CD4-positive, alpha-beta T cell treated with Interleukin-4 for 4 hours (primary cell): ENCODE data around the gene GABRG3.
"Not testable (repeated sequence)": the region's sequence is repeated elsewhere in the genome, so short reads cannot be mapped to it uniquely, and the experiment has no call there.

ENCODE experiments used
- DNase-seq: peaks from one replicate; pipeline ENCODE4 v3.0.0-alpha.2; 2020

GABRG3 gene

DNA sequence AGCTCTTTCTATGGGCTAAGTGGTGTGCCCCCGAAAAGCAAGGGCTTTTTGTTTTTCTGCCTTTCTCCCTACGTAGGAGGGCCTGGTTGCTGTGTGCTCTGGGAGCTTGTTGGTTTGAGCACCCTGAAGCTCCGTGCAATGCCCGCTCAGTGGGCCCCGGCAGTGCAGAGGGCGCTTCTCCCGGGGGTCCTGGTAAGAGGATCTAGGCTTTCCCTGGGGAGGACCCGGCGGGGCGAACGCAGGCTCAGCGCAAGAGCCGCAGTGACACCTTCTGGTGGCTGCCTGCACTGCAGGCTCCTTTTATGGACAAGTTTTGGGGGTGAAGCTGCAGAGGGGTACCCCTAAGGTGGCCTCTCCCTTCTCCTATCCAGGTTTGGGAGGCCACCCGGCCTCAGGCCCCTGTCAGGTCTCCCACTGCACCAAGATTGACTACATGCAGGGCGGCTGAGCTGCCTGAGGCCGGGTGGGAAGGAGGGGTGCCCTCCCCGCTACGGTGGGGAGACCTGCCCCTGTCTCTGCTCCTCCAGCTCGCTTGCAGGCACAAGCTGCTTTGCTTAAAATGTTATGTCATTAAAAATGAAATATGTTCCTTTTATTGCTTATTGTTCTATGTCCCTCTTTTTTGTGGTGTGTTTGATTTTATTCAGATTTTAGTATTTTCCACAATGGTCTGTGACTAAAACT lies 387.9 kb downstream of the GABRG3 start:
- no peak for DNase-seq

DNA sequence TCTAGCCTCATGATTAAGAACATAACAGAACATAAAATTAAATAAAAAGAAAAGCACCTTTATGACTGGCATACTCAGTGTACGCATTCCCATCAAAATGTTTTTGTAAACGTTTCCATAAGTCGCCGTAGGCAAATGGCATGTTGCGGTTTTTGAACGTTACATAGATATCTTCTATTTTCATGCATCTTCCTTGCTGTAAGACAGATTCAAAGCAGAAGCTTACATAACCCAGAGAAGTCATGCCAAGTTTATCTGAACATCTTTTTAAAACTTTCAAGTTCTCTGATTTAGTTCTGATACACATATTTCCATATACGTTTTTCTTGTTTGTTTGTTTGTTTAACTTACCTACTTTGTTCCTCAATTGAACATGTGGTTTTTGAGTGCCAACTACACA lies 388.6 kb downstream of the GABRG3 start:
- no peak for DNase-seq

DNA sequence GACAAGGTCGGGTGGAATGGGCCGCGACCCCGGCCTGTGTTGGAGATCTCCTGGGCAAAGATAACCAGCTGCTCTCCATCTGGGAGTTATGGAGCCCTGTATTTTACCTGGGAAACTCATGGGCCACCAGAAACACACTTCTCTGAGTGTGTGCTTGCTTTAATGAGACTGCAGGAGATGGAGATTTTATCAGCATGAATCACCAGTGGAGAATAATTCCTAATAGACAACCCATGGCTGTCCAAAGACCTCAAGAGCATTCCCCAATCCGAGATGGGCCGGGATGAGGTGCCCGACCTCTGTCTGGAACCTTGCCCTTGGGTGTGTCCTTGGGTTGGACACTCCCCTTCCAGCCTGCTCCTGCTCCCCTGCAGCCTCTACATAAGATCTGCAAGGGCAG lies 389.3 kb downstream of the GABRG3 start:
- DNase-seq: no peak

DNA sequence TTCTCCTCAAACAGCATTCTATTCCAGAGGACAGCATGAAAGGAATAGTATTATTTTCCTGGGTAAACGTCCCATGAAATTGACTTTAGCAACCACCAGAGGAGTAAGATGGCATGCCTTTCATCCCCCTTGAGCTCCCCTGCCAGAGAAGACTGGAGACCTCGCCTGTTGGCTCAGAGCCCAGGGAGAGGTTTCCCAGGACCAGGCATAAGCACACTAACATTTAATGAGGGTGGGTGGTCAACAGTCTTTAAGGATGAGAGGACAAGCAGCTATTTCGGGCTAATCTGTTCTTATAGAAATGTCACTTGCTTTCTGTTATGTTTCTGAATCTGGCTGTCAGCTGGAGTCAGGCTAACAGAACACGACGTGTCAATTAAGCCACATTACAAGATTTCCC lies 390.5 kb downstream of the GABRG3 start:
- no peak for DNase-seq

DNA sequence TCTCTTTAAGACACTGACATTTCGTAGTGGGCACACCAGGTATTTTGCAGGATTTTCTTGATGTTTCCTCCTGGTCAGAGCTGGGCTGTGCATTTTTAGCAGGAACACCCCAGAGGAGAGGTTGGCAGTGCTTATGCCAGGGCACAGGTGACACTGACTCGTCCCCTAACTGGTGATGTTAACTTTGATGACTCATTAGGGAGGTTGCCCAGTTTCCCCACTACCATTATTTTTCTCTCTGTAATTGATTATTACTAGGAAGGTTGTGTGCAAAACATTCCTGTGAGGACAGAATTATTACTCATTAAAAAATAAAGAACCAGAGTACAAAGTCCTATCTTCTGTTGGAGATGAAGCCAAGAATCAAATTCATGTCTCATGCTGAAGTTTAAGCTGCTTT lies 394.5 kb downstream of the GABRG3 start:
- no peak for DNase-seq

DNA sequence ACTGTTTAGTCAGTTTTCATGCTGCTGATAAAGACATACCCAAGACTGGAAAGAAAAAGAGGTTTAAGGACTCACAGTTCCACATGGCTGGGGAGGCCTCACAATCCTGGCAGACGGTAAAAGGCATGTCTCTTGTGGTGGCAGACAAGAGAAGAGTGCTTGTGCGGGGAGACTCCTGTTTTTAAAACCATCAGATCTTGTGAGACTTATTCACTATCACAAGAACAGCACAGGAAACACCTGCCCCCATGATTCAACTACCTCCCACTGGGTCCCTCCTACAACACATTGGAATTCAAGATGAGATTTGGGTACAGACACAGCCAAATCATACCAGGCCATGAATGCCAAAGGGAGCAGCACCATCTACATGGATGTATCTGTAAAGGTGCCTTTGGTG lies 406.4 kb downstream of the GABRG3 start:
- DNase-seq: not testable (repeated sequence)

DNA sequence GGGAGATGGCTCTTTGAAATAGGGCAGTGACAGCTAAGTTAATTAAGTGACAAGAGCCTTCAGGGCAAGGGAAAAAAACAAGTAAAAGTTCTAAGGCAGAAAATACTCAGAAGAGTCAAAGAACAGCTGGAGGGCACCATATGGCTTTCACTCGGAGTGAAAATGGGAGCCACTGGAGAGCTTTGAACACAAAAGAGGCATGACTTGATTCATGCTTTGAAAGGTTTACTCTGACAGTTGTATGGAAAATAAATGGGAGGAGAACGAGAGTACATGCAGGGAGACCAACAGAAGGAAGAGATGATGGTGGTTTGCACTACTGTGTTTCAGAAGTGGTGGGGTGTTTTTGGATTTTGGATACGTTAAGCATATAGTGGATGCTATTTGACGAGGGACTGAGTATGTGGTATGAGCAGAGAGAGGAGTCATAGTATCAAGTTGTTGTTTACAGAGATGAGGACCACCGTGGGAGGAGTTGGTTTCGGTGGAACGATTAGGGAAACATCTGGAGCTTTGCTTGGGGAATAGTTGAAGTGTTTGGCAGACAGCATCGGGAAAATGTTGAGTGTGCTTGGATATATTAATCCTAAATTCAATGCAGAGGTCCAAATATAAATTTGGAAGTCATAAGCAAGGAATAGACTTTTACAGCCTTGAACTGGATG lies 411.5 kb downstream of the GABRG3 start:
- no peak for DNase-seq

DNA sequence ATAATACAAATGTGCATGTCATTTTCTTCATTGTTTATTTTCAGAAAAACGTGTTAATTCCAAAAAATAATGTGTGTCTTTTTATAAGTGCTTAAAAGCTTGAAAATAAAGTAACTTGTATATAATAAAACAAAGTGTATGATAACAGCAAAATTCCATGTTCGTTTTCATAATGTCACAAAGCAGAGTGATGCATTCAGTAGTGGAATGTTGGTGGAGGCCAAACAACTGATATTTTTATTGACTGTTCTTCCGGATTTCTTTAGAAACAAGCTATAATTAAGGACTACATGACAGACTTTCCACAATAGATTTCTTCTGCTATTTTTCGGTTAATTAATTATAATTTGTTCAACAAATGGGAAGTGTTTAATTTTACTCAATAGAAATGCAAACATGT lies 412.7 kb downstream of the GABRG3 start:
- DNase-seq: no peak

DNA sequence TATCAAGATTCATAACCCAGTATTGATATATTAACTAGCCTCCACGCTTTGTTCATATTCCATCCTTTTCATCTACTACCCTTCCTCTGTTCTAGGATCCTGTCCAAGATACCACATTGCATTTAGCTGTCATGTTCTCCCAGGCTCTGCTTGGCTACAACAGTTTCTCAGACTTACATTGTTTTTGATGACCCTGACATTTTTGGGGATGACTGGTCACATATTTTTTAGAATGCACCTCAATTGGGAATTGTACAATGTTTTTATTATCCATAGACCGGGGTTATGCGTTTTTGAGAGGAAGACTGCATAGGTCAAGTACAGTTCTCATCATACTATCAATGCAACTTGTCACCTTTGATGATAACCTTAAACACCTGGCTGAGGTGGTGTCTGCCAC lies 421.2 kb downstream of the GABRG3 start:
- DNase-seq: no peak

DNA sequence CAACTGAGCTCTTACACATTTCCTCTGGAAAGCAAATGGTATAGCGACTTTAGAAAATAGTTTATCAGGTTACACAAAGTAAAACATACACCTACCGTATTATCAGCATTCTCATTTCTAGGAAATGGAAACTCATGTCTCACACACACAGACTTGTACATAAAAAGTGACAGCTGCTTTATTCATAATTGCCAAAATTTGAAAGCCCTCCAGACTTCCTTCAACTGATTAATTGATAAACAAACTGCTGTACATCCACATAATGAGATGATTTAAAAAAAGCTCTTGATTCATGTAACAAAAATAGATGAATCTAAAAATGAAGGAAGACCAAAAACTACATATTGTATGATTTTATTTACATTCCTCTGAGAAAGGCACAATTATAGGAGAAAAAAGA lies 425.5 kb downstream of the GABRG3 start:
- DNase-seq: no peak

DNA sequence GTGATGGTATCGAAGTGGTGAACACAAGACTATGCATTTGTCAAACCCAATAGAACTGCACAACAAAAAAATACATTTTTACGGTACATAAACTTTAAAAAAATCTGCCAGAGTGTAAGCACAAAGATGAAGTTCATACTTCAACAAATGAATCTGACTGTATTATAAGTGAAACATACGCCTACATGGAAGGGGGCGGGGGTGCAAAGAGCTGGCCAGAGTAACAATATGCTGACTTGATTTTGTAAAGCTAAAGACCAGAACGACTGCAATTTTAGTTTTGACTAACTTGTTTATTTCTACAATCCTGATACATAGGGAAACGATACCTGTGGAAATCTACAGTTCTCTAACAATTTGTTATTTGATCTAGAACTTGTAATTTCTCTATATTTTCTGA lies 426.0 kb downstream of the GABRG3 start:
- no peak for DNase-seq

DNA sequence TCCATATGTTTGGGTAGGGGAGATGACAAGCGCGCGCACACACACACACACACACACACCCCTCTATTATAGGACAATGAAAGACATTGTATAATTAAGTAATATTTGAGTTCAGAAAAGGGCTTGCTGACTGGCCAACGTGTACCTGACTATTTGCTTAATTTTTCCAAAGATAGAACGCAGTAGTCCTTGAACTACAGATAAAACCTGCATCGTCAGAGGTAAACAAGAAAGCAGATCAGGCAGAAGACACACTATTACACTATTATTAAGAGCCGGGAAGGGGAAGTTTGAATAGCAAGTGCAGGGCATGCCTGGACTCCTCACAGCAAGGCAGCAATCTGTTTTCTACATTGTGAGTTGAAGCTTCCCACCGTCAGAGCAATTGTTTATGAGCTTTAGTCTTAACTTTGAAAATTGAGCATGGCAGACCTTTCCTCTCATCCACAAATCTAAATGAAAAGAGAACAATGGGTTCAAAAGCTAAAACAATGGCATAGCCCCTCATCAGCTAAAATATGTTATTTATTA lies 427.7 kb downstream of the GABRG3 start:
- DNase-seq: no peak

DNA sequence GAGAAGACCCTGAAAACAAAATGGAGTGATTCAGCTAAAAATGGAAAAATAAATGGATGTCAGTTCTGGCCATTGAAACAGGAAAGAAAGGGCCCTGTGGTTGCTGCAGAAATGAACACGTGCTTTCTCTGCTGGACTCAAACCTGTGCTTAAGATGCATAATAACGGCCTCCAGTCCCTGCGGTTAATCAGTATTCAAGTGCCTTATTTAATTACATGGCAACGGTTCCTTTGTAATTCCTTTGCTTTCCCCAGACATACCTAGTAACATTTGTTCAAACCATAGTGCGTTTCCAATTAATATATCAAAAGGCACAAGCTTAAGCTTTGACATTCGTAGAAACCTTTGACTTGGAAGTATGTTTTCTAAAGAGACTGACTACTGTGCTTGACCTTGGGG lies 428.3 kb downstream of the GABRG3 start:
- no peak for DNase-seq

DNA sequence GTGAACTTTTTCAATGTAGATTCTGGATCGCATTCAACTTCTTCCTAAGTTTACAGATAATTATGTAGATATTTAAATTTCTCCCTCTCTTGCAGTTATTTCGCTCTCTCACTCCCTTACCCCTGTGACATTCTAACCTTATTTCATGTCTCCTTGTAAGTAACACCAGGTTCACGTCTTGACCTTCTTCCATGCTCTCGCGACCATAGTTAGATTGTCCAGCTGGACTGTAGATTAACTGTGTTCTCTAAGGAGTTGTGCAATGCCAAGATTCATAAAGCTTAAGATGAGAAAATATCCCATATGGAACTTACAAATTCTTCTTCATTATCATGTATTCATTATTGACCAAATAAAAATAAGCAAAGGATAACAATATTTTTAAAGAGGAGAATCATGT lies 430.5 kb downstream of the GABRG3 start:
- DNase-seq: no peak

DNA sequence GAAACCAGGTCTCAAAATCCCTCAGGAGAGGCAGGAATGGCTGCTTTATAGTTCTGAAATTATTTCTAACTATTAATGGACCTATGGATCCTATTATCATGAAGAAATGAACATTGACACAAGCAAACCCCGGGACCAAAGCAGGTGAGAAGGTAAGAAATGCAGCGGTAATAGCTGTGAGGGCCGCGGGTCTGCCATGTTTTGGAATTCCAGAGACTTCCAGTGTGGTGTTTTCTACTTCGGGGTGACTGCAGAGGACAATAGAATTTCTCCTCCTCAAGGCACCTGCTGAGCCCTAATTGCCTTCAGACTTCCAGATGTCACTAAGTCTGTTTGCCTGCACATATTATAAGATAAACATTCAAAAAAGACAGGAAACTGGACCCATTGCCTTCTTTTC lies 437.4 kb downstream of the GABRG3 start:
- DNase-seq: no peak

DNA sequence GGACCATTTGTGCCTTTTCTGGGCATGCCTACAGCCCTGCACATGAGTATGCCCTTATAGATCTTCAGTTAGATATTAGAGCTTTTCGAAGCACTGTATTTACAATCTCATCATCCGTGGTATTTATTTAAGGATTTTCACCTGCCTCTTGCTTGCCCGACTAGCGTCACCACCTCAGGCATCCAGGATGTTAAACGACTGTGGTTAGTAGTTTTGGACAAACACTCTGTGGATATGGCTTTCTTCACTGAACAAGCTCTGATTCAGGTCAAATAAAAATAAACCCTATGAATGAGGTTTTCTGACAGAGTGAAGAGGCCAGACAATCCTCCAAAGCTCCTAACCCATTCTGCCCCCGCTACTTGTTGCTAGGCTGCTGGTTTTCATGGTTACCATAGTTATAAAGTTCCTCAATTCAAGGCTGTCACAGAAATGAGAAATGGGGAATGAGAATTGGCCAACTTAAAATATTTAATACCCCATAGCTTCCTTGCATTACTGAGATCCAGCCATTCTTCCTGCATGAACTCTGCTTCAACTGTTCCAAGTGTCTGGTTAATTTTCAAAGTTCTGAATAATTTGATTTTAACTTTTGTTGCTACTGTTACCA lies 440.1 kb downstream of the GABRG3 start:
- no peak for DNase-seq

DNA sequence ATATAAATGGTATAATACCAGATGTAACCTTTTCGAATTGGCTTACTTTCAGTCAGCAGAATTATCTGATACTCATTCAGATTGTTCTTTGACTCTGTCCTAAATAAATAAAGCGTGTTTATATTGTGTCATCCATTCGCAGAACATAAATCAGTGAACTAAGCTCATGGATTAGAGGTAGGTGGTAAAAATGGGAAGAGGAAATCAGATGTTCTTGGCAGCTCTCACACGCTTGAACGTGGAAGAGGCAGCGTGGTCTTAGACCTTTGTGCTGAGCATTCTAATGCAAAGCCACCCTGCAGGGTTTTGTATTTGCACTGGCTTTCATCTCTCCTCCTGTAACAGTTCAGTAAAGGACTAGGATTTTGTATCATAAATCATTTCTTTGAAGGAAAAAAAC lies 441.4 kb downstream of the GABRG3 start:
- no peak for DNase-seq

DNA sequence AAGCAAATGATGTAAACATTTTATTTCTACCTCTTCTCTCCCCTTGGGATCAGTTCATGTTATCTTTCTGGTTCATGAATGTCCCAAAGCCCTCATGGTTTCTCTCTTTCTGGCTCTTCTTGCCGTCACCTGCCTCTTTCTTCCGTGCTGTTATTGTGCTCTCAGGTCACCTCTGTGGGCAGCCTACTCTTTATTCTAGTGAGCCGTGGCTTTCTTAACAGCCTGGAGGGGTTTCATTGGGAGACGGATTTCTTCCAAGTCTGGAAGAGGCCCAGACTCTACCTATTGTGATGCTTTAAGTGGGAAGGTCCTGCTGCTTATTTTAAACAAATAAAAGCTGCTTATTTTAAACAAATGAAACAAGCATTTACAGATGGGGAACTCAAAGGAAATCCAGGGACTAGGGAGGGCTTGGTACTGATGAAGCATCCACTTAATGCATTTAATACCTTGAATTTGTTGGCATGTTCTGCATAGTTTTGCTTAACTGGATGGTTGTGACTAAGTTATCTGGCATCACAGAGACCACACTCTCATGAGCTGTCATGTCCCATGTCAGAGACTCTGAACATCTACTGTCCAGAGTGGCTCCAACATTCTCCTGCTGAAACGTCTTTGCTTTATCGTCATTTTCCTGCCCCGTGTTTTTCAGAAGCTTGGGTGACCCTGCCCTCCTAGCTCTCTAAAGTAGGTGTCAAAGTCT lies 443.3 kb downstream of the GABRG3 start:
- no peak for DNase-seq

DNA sequence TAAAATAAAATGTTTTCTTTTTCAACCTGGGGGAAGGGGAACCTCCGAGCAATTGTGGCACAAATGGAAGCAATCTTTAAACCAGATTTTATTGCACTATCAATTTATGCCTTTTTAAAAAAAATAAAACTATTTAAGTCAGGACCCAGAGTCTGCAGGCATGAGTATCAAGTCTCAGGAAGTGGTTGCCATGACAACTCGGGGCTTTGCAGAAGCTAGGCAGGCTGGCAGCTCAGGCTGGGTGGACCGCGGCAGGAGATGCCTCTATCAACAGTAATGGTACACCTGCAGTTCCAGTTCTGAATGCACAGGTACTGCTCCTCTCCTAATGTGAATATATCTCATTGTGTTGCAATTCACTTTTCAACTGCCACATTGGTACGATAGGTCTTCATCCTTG lies 447.7 kb downstream of the GABRG3 start:
- no peak for DNase-seq

DNA sequence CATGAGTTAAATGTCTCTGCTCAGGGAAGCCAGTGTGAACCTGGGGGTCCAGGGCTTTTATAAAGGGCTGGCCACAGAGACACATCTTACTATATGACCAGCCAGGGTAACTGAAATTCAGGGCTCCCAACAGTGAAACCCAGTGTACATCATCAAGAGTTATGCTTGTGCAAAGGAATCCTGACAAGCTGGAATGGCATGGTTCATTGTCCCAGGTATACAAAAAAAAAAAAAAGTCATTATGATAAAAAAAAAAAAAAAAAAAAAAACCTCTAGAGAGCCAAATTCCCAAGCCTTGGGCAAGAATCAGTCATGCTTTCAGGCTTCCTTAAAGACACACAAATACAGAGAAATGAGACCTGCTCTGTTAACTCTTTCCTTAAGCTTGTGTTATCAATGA lies 452.0 kb downstream of the GABRG3 start:
- no peak for DNase-seq

DNA sequence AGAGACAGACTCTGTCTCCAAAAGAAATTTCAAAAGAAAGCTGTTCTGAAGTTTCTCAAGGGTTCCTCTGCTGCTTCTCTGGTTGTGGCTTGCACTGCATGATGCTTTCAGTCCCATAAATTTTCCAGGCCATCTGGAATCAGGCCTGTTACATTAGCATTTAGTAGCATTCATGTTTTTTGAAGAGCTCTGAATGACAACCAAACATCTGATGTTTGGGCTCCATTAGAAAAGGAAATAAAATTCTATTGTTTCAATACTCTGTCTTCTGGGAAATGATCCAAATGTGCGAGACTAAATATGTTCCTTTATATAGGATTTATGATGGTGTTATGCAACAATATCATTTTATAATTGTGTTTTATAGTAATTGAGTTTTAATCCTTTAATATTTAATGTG lies 455.8 kb downstream of the GABRG3 start:
- DNase-seq: no peak

DNA sequence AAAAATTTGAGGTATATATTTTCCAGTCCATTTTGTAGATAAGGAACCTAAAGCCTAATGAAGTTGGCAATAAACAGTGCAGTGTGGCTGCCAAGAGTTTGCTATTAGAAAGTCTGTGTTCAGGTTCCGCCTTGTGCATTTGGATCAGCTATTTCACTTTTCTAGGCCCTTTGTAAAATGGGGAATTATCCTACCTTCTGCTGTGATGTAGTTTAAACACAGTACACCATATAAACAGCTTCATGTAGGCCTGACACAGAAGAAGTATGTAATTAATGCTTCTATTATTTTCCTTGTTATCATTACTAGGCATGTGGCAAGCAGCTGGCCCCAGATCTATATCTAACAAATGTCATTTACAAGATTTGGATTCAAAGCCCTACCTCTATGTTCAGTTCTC lies 456.3 kb downstream of the GABRG3 start:
- no peak for DNase-seq

DNA sequence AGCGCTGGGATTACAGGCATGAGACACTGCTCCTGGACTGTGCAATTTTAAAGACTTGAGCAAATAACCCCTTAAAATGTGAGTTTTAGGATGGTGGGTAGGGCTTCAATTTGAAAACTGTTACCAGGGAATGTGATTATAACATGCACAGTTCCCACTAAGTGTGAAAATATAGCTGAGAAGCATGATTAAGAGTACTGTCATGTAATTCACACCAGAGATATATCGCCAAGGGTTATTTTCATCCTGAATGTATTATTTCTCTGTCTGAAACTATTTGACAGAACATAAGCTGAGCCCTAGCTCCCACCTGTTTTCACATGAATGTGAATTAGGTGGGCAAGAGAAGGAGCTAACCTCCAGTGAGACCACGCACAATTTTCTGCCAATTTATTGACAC lies 457.2 kb downstream of the GABRG3 start:
- no peak for DNase-seq

DNA sequence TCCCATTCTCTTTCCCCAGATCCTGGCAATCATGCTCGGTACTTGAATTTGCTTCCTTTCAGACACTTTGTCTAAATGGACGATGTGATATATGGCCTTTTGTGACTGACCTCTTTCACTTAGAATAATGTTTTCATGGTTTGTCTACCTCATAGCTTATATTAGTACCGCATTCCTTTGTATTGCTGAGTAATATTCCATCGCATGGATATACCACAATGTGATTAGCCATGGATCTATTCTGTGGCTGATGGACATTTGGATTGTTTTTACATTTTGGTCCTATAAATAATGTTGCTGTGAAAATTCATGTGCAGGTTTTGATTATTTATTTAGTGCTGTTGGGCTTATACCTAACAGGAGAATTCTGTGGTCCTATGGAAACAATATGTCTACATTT lies 458.6 kb downstream of the GABRG3 start:
- DNase-seq: no peak
